K562 (cell line): Measurements from ENCODE around the gene KCTD21. TPM values are rescaled to one million over a fixed set of nuclear protein-coding genes. Genes with fewer than 3 reads are reported as not detected.
A peak's percentile ranks its signal among the peaks of the same experiment; 100 is the strongest.

Experiments
- C11orf30 ChIP-seq: fragments of 450-650 bp; IDR thresholded peaks from 2 replicates; pipeline ENCODE4 v1.6.1; 2016; ENCODE audit warnings: low read depth, mild to moderate bottlenecking
- CHD2 ChIP-seq: IDR thresholded peaks from 2 replicates; pipeline ENCODE4 v1.6.1; 2011; ENCODE audit warnings: low read depth, low read length
- E2F4 ChIP-seq: sonication (generic); formaldehyde crosslinking; IDR thresholded peaks from 2 replicates; pipeline ENCODE4 v1.8.0; 2022; ENCODE audit warnings: mild to moderate bottlenecking, low read depth, missing genetic modification reagents
- ELF4 ChIP-seq: fragments of 450-650 bp; formaldehyde crosslinking; IDR thresholded peaks from 2 replicates; pipeline ENCODE4 v1.4.0; 2022; ENCODE audit warnings: missing genetic modification characterization
- GABPA ChIP-seq: fragments of 200-800 bp; sonication (Bioruptor generic); conservative IDR thresholded peaks from 2 replicates; pipeline ENCODE4 v1.6.1; 2016; ENCODE audit warnings: low read depth, missing genetic modification characterization, missing compliant biosample characterization
- HBP1 ChIP-seq: fragments of 450-650 bp; formaldehyde crosslinking; IDR thresholded peaks from 2 replicates; pipeline ENCODE4 v1.4.0; 2022; ENCODE audit warnings: missing genetic modification characterization
- IRF9 ChIP-seq: fragments of 450-650 bp; IDR thresholded peaks from 2 replicates; pipeline ENCODE4 v1.6.1; 2016; ENCODE audit warnings: missing biosample characterization, missing genetic modification characterization
- MITF ChIP-seq: IDR thresholded peaks from 2 replicates; pipeline ENCODE4 v1.6.1; 2014; ENCODE audit warnings: antibody characterized with exemption
- MYNN ChIP-seq, 2 experiments: sonication (generic); formaldehyde crosslinking in 1 of 2; IDR thresholded peaks; 2 replicates each; pipeline versions ENCODE4 v1.5.0 to v1.6.1; 2016 to 2020; ENCODE audit warnings: antibody characterized with exemption in 1 of 2, missing genetic modification reagents in 1 of 2
- NFIX ChIP-seq: fragments of 250-450 bp; sonication (Bioruptor Pico); IDR thresholded peaks from 2 replicates; pipeline ENCODE4 v1.4.0; 2020; ENCODE audit warnings: low read depth, mild to moderate bottlenecking, moderate library complexity
- POLR2A ChIP-seq: fragments of 450-650 bp; conservative IDR thresholded peaks from 2 replicates; pipeline ENCODE4 v1.6.1; 2016
- POLR2AphosphoS5 ChIP-seq: IDR thresholded peaks from 2 replicates; pipeline ENCODE4 v1.6.1; 2011; ENCODE audit warnings: mild to moderate bottlenecking, low read depth, low read length, moderate library complexity; ENCODE audit not compliant: control insufficient read depth, insufficient read depth
- SIN3B ChIP-seq: fragments of 450-650 bp; IDR thresholded peaks from 2 replicates; pipeline ENCODE4 v1.6.1; 2017; ENCODE audit warnings: low read depth, mild to moderate bottlenecking, moderate library complexity
- SMAD2 ChIP-seq: fragments of 150-350 bp; IDR thresholded peaks from 2 replicates; pipeline ENCODE4 v1.6.1; 2014; ENCODE audit warnings: low read depth, mild to moderate bottlenecking, low read length
- SRF ChIP-seq, 2 experiments: fragments of 250-450, 450-650 bp in 1 of 2; sonication (Bioruptor Pico) in 1 of 2; sonication (generic) in 1 of 2; formaldehyde crosslinking; IDR thresholded peaks; 2 replicates each; pipeline versions ENCODE4 v1.5.0 to v1.5.1; 2020 to 2022; ENCODE audit warnings: mild to moderate bottlenecking in 1 of 2, missing genetic modification reagents in 1 of 2
- TCF3 ChIP-seq: sonication (generic); formaldehyde crosslinking; IDR thresholded peaks from 2 replicates; pipeline ENCODE4 v1.4.0; 2020; ENCODE audit warnings: mild to moderate bottlenecking, missing genetic modification reagents
- ZBTB7A ChIP-seq: IDR thresholded peaks from 2 replicates; pipeline ENCODE4 v1.6.1; 2011; ENCODE audit warnings: low read depth, mild to moderate bottlenecking, low read length, moderate library complexity, borderline replicate concordance; ENCODE audit not compliant: control insufficient read depth
- ZNF184 ChIP-seq: sonication (generic); formaldehyde crosslinking; IDR thresholded peaks from 2 replicates; pipeline ENCODE4 v1.5.0; 2020; ENCODE audit warnings: missing genetic modification reagents
- ZNF717 ChIP-seq: fragments of 250-450 bp; sonication (Bioruptor Pico); IDR thresholded peaks from 2 replicates; pipeline ENCODE4 v1.5.0; 2021
- ZNF740 ChIP-seq, 3 experiments: fragments of 200-800 bp in 1 of 3; sonication (Bioruptor generic) in 1 of 3; sonication (generic) in 1 of 3; formaldehyde crosslinking in 1 of 3; IDR thresholded peaks; 2 replicates each; pipeline versions ENCODE4 v1.6.1 to v1.8.0; 2016 to 2022; ENCODE audit warnings: mild to moderate bottlenecking in 2 of 3, missing compliant biosample characterization in 2 of 3, missing genetic modification characterization in 2 of 3, missing genetic modification reagents in 1 of 3
- polyA plus RNA-seq, 8 experiments: library from polyadenylated mRNA; depleted of rRNA in 4 of 8; stranded (reverse) in 5 of 8; unstranded in 3 of 8; fragments of >200 nt; fragmentation: Nextera tagmentation in 2 of 8; fragmentation: Illumina TruSeq in 1 of 8; extraction: Ambion mirVana in 2 of 8; extraction: Trizol in 1 of 8; gene quantifications; 2 replicates each; pipeline versions ENCODE4 v1.2.1 to v1.2.3, GENCODE V29; 2011 to 2014; ENCODE audit warnings: inconsistent platforms in 1 of 8, missing spikeins in 1 of 8
- total RNA-seq, 7 experiments: library from RNA; depleted of rRNA in 6 of 7; stranded (reverse); fragments of >200 nt in 6 of 7; fragmentation: Illumina TruSeq in 2 of 7; extraction: Trizol in 2 of 7; gene quantifications; 2 replicates each; pipeline versions ENCODE4 v1.2.1 to v1.2.3, GENCODE V29; 2011 to 2021; ENCODE audit warnings: low replicate concordance in 1 of 7

KCTD21 gene
- total and polyA plus RNA-seq, 9 of the 15 experiments (the other 6 are each of a cell fraction or from before 2014, with no cell fraction given), result 0.34 to 5.4 (median 1.9) TPM

GRCh38 chr11:78188286-78189173 is at the start of gene KCTD21, which contains the start of gene USP35 (continued):
- TF ChIP-seq POLR2AphosphoS5 (no peak), CHD2 (no peak), POLR2A (peak; percentile 62; the same call in 1 of the 2 replicates), ZNF717 (no peak), SMAD2 (no peak), GABPA (tag) (peak; percentile 45; the same call in 1 of the 2 replicates), ZNF740 (CRISPR knock-in tag; IDR thresholded peaks at IDR 0.05) (peak; percentile 62), ZNF740 (tag; IDR thresholded peaks at IDR 0.05) (0 out of 4 replicates have a peak, but pooled peaks of 1 of the 2 experiments have one; percentile 15), NFIX (CRISPR knock-in tag) (no peak), E2F4 (0 out of 2 replicates have a peak, but pooled peaks have one; percentile 16), IRF9 (tag) (no peak), SRF (CRISPR knock-in tag; IDR thresholded peaks at IDR 0.05) (peak in 1 of 2 experiments; percentile 79; a peak in 1 of 4 replicates), MYNN (IDR thresholded peaks at IDR 0.05) (no peak), MYNN (CRISPR knock-in tag; IDR thresholded peaks at IDR 0.05) (no peak), C11orf30 (no peak), ZNF184 (CRISPR knock-in tag) (no peak), ZBTB7A (peak; percentile 81), MITF (no peak), ELF4 (no peak), SIN3B (no peak), HBP1 (CRISPR knock-in tag) (0 out of 2 replicates have a peak, but pooled peaks have one; percentile 38), TCF3 (CRISPR knock-in tag) (peak; percentile 46)
